Activated CD8-positive, alpha-beta memory T cell treated with anti-CD3 and anti-CD28 coated beads for 1 hour (primary cell): ENCODE data around the gene MAN1B1.
A peak's percentile ranks its signal among the peaks of the same experiment; 100 is the strongest.
"Not testable (repeated sequence)": the region's sequence is repeated elsewhere in the genome, so short reads cannot be mapped to it uniquely, and the experiment has no call there.

Experiments
- DNase-seq, 2 donors: peaks; one replicate each; pipeline ENCODE4 v3.0.0-alpha.2; 2020; ENCODE audit warnings: low read depth in 1 of 2; ENCODE audit errors: extremely low read depth in 1 of 2

MAN1B1 gene

DNA sequence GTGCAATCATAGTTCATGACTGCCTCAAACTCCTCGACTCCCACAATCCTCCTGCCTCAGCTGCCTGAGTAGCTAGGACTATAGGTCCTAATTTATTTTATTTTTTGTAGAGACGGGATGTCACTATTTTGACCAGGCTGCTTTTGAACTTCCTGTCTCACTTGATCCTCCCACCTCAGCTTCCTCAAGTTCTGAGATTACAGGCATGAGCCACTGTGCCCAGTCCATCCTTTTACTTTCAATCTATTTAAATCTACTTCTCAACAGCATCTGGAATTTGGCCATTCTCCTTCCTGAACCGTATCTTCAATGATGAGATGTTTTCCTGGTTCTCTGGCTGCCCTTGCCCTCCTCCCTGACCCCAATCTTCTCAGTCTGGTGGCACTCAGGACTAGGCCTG, 40.0 kb downstream of the MAN1B1 start:
- DNase-seq, result no peak

DNA sequence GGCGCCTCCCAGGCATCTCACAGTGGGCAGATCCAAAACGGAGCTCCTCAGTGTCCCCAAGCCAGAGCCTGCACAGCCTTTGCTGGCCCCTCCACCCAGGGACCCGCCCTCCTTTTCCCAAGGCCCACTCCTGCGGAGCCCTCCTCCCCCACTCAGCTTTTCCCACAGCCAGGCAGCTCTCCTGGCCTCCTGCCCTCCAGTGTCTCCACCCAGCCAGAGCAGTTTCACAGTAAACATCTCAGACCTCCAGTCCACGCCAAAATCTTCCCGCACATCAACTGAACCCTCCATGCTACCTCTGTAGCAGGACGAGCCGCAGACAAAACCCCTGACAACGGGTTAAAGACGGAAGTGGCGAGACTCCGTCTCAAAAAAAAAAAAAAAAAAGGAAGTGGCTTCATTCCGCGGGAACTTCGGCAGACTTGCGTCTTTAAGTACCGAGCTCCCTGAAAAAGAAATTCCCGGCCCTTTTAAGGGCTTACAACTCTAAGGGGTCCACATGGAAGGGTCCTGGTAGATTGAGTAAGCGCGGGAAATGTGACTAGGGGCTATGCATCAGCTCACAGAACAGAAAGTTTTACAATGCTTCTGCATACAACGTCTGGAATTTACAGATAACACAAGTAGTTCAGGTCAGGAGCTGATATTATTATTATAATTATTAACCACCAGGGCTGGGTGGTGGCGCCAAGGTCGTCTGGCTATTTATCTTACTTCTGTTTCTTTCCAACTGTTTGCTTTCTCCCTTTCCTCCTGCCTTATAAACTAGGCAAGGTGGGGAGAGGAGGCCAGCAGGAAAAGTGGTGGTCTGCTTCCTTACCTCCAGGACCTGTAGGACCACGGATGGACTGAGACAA, 40.7 kb downstream of the MAN1B1 start:
- DNase-seq, result no peak

DNA sequence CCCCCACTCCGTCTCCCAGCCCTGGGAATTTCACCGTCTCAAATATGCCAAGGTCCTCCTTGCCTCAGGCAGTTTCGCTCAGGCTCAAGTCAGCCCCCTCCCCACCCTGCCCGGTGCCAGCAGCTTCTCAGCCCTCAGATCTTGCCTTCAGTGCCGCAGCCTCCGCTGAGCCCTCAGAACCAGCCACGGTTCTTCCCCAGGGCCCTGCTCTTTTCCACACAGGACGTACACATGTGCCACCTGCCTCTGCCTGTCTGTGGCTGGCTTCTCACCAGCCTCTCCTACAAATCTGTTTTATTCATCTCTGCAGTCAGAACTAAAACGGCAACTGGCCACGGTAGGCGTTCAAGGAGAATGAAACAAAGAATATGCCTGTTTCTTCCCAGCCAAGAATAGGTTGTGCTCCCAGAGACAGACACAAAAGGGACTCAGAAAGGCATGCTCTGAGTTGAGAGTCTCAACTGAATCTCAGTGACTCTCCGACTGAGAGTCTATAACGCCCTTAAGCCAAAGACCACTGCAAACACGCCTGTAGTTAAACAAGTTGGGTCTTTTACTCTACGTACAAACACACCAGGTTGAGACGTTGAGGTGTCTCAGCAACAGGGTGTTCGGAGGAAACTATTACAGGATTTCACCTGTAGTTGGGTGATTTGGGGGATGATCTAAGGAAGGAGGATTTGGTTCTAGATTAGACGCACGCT, 41.5 kb downstream of the MAN1B1 start:
- DNase-seq, result no peak

DNA sequence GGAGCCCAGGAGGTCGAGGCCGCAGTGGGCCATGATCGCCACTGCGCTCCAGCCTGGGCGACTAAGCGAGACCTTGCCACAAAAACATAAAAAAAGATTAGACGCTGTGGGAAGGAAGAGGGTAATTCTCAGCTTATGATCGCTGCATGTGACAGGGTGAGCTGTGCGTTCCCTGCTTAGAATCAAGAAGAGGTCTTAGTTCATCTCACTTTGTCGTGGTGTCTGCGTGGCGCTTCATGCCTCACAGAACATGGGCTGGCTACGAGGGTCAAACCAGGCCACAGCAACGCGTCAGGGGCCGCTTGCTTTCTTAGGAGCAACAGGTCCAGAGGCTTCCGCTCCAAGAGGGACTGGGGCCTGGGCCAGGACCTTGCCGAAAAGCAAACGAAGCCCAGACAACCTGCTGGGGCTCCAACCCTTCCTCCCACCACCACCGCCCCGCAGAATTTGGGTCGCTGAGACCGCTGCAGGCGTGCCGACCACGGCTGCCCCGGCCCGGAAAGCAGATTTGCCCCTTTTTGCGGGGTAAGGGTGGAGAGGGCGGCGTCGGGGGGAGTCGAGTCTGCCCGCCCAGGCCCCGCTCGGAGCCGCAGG, 42.2 kb downstream of the MAN1B1 start:
- DNase-seq, result no peak

DNA sequence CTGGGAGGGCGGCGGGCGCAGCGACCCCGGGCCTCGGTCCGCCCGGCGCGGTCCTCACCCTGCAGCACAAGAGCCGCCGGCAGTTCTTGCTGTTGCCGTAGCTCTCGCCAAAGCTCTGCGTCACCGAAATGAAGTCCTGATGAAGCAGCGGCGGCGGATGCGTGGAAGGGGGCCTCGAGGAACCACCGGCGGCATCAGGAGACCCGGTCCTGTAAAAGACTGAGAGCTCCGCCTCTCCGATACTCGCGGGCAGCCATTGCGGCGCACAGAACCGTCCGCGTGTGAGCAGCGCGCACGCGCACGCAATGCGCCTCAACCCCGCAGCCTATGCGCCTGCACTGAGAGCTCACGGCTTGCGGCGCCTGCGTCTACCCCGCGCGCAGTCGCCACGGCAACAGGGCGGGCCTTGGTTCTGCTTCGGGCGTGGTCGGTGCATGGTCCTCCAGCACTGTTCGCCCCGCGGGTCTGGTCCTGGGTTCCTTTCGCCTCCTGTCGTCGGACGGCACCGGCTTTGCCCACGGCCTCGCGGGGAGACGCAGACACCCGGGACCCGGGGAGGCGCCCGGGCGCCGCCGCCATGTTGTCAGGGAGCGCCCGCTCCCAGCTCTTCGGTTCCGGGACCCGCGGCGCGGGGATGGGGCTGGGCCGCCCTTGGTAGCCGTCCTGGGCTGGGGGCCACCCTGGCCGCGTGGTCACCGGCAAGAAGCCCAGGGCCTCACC, 42.8 kb downstream of the MAN1B1 start:
- peak; percentile 62 to 79 for DNase-seq

DNA sequence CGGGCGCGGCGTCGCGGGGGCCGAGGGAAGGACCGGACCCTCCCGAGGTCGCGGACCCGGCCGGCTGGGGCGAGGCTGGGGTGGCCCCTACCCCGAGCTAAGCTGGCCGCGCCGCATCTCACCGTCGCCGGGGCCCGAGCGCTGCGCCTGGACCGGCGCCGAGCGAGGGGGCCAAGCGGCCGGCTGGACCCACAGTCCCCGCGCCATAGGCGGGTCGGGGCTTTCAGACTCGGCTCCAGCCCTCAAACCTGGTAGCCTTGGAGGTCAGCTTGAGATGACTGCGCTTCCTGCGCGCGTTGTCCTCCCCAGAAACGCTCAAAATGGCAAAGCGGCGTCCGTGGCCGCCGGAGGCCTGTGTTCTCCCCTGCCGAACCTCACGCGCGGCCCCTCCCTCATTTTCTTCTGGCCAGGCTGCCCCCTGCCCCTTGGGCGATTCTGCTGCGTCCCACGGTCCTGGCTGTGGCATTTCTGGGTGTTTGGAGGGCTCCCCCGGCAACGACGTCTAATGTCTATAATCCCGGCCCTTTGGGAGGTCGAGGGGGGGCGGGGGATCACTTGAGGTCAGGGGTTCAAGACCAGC, 43.5 kb downstream of the MAN1B1 start:
- no peak for DNase-seq

DNA sequence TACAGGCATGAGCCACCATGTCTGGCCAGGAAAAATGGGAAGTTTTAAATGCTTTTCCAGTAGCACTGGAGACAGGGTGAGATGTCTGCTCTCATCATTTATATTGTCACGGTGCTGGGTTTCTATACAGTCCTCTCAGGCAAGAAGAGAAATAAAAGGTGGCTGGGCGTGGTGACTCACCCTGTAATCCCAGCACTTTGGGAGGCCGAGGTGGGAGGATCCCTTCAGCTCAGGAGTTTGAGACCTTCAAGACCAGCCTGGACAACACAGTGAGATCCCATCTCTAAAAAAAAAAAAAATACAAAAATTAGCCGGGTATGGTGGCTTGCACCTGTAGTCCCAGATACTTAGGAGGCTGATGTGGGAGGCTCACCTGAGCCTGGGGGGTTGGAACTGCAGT, 47.4 kb downstream of the MAN1B1 start:
- no peak for DNase-seq

DNA sequence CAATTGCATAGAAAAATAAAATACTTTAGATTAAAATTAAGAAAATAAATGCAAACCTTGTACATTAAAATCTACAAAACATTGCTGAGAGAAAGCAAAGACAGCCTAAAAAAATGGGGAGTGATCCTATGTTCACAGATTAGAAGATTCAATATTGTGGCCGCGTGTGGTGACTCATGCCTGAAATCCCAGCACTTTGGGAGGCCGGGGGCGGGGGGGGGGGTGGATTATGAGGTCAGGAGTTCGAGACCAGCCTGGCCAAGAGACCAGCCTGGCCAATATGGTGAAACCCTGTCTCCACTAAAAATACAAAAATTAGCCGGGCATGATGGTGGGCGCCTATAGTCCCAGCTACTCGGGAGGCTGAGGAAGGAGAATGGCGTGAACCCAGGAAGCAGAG, 48.4 kb downstream of the MAN1B1 start:
- not testable (repeated sequence) for DNase-seq

DNA sequence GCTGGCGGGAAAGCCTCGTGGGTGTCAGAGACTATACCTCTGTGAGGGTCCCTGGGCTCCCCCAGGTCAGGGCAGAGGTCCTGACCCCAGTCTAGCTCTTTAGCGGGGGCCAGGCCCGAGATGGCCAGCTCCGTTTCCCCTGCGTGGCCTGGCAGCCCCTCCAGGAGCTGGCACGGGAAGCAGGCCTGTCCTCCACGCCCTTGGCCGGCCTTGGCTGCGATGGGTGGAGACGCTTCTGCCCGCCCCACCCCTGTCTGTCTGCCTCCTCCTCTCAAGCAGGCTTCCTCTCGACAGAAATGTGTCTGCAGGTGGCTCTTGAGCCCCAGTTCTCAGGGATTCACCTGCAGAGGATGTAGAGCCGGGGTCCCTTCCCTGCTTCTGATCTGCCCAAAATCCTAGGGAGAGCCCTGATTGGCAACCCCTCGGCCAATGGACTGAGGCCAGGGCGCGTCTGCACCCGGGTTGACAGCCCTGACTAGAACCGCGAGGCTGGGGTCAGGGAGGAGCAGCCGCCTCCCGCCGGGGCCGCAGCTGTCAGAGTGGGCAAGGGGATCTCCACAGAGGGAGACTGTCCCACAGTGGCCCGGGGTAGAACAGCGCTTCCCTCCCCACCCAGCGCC, 49.6 kb downstream of the MAN1B1 start:
- DNase-seq, result no peak

DNA sequence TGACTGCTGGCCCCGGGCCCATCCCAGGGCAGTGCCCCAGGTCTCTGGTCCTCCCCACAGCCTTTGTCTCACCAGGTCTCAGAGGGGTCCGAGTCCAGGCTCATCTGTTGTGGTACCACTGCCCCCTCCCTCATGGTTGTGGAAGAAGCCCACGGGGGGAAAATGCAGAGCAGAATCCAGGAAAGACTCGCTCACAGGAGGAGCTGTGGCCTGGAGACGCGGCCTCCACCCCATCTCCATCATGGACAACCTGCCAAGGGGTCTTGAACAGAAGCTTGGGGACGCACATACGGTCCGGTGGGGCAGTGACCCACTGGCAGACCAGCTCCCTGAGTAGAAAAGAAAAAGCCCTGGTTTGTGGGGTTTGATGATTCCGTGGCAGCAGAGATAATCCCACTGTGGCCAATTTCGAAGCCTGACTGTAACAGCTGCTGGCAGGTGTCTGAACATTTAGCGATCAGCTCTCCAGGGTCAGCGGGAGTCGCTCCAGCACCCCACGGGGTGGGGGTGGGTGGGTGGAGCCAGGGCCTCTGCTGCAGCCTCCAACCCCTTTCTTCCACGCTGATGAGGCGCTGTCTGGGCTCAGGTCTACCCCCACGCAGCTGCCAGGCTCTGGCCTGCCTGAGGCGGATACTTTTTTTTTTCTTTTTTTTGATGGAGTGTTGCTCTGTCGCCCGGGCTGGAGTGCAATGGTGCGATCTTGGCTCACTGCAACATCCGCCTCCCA, 50.3 kb downstream of the MAN1B1 start:
- DNase-seq, result no peak

DNA sequence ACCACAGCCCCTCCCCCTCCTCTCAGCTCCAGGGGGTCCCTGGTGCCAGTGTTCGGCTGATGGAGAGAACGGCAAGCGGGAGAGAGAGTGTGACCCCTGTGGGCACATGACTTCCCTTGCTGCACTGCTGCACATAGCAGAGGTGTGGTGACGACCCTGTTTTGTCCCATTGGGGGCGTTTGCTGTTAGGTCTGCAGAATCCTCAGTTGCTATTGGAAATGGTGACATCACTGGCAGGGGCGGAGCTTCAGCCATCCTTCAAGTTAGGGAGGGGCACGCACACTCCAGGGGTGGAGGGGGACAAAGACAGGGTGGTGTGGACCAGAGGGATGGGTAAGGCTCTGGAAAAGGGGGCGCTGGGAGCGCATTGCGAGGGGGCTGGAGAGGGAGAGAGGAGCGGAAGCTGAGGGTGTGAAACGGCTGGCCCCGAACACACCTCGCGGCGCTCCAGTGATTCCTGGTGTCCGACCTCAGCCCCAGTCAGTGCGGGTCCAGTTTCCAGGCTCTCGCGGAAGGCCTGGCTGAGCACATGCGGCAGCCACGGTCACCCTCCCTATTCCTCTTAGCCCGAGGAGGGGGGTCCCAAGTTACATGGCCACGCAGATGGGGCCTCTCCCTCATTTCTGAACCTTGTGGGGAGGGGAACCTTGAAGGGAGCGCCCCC, 51.4 kb downstream of the MAN1B1 start:
- no peak for DNase-seq

DNA sequence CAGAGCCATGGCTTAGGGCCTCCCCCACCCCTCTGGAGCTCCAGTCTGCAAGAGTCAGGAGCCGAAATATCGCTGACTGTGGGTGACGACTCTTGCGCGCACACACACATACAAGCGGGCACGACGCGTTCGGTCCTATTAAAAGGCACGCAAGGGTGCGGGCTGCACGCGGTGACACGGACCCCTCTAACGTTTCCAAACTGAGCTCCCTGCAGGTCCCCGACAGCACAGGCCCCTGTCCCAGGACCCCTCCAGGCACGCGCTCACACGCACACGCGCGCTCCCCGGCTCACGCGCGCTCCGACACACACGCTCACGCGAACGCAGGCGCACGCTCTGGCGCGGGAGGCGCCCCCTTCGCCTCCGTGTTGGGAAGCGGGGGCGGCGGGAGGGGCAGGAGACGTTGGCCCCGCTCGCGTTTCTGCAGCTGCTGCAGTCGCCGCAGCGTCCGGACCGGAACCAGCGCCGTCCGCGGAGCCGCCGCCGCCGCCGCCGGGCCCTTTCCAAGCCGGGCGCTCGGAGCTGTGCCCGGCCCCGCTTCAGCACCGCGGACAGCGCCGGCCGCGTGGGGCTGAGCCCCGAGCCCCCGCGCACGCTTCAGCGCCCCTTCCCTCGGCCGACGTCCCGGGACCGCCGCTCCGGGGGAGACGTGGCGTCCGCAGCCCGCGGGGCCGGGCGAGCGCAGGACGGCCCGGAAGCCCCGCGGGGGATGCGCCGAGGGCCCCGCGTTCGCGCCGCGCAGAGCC, 52.1 kb downstream of the MAN1B1 start, which contains the start of gene GRIN1:
Gene GRIN1, plus strand, starts transcription at position 433 of the 746 bp plus-strand sequence. CDS start 333 bp downstream, outside the sequence.
- no peak for DNase-seq

DNA sequence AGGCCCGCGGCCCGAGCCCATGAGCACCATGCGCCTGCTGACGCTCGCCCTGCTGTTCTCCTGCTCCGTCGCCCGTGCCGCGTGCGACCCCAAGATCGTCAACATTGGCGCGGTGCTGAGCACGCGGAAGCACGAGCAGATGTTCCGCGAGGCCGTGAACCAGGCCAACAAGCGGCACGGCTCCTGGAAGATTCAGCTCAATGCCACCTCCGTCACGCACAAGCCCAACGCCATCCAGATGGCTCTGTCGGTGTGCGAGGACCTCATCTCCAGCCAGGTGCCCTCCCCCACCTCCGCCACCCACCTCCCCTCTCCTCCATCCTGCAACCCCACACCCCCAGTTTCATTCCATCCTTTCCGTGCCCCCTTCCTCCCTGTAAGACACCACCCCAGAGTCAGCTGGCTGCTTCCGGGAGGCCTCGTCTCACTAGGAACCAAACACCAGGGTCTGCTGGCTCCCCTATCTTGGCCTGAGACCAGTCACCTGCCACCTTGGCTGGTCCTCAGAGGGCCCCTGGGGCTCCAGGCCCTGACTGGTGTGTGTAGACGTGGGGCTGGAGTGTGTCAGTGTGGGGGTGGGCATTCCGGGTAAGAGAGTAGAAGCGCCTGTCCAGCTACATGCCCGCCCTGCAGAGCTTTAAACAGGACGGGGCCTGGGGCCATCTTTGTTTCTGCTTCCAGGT, 52.8 kb downstream of the MAN1B1 start:
- DNase-seq, result no peak

DNA sequence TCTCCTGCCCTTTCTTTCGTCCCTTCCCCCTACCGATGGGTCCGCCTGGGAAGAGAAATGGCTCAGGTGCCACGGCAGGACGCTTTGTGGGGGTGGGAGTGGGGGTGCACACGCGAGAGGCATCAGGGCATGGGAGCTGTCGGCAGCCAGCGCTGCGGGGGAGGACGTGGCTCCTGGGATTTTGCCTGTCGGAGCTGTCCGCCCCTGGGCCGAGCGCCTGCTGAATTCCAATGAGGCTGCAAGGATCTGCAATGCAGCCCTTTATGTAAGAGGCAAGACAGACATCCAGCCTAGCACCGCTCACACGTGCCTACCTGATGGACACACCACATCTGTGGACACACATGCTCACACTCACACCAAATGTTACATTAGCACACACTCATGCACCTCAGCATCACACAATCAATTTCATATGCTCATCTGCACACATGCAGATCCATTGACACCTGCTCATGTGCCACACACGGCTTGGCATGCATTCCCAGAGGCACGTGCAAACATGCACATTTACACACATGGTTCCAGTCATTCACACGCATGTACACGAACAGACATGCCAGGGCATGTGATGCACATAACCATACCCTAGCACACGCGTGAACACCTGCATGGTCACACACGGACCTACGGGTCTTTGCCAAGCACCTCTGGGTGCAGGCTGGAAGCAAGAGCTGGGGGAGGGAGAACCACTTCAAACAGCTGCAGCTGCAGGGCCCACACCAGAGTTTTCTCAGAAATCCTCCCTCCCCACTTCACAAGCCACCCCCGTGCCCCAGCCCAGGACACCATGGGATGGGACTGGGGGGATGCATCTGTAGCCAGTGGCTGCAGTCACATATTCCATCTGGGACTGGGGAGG, 53.6 kb downstream of the MAN1B1 start:
- DNase-seq, result no peak

DNA sequence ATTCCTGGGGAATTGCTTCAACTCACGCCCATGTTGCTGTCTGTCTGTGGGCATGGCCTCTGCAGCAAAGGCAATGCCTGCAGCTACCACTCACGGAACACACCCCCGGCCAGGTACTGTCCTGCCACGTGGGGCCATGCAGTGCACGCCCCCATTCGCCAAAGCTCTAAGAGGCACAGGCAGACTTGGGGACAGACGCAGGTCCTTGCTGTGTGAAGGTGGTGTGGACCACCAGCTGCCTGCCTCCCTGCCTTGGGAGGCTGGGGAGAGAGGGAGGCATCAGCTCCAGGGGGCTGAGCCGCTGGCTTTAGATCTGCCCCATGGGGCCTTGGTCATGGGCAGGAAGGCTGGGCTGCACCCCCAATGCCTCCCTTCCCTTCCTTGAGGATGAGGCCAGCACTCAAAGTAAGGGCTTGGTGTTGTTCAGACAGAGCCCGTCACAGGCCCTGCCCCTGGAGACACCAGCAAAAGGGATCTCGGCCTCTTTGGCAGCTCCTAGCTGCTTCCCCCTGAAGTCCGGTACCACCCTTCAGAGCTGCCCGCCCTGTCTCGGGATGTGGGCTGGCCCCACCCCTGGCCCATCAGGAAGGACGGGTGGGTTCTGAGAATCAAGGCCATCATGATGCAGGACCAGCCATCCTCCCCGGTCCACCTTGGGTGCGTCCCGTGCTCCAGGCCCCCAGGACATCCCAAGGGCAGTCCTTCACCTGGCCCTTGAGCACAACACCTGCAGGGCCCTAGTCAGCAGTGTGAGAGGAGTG, 54.4 kb downstream of the MAN1B1 start:
- DNase-seq, result no peak
